B cell (primary cell): ENCODE results near the gene SLC6A2. TPM values are rescaled to one million over a fixed set of nuclear protein-coding genes. Genes with fewer than 3 reads are reported as not detected.

Source experiments
- ATAC-seq: fragments of 200-7000 bp; cut with Tn5 transposase; one replicate; pipeline ENCODE4 v1.10.0; 2021; ENCODE audit warnings: low read depth, mild to moderate bottlenecking, moderate number of reproducible peaks, moderate library complexity
- CTCF ChIA-PET: fragments of 350-600 bp; sonication (Branson Sonifier 250); formaldehyde crosslinking; loops from one replicate; lab custom pipeline; 2021; ENCODE audit warnings: antibody characterized with exemption, inconsistent platforms; lab: Charles Lee
- POLR2A ChIA-PET: fragments of 350-600 bp; sonication (Branson Sonifier 250); formaldehyde crosslinking; loops from one replicate; lab custom pipeline; 2021; ENCODE audit warnings: antibody characterized with exemption; lab: Charles Lee
- DNase-seq: peaks from one replicate; pipeline ENCODE4 v3.0.0; 2013
- H2AFZ ChIP-seq: 2 replicates; pipeline ENCODE4 v1.6.1; 2012; ENCODE audit warnings: mild to moderate bottlenecking, low read depth, low read length; ENCODE audit not compliant: insufficient read depth, poor library complexity, severe bottlenecking
- H3K27ac ChIP-seq, 2 donors: 1 replicate in 1 of 2; 2 replicates in 1 of 2; pipeline ENCODE4 v1.5.1; 2012 to 2013; ENCODE audit warnings: low read length in 2 of 2, mild to moderate bottlenecking in 2 of 2, moderate library complexity in 1 of 2
- H3K27me3 ChIP-seq, 4 experiments: fragments of 200-600 bp in 1 of 4; sonication (generic) in 1 of 4; replicated peaks in 1 of 4; 1 replicate in 2 of 4; 2 replicates in 2 of 4; pipeline versions ENCODE4 v1.6.1 to v1.7.0; 2013 to 2016; ENCODE audit warnings: low read length in 3 of 4, mild to moderate bottlenecking in 2 of 4, mixed read lengths in 1 of 4, moderate library complexity in 1 of 4; ENCODE audit not compliant: insufficient read depth in 4 of 4, control insufficient read depth in 3 of 4; ENCODE audit errors: control extremely low read depth in 1 of 4
- H3K36me3 ChIP-seq, 2 experiments: replicated peaks in 1 of 2; 1 replicate in 1 of 2; 2 replicates in 1 of 2; pipeline versions ENCODE4 v1.6.1 to v1.7.1; 2013; ENCODE audit warnings: low read length in 1 of 2; ENCODE audit not compliant: insufficient read depth in 2 of 2, control insufficient read depth in 1 of 2; ENCODE audit errors: control extremely low read depth in 1 of 2, extremely low read depth in 1 of 2
- H3K4me1 ChIP-seq, 2 donors: fragments of 200-600 bp in 1 of 2; sonication (generic) in 1 of 2; 1 replicate in 1 of 2; 2 replicates in 1 of 2; pipeline versions ENCODE4 v1.5.1 to v1.6.1; 2013 to 2017; ENCODE audit warnings: low read length in 2 of 2; ENCODE audit not compliant: control insufficient read depth in 2 of 2, insufficient read depth in 2 of 2
- H3K4me2 ChIP-seq: replicated peaks from 2 replicates; pipeline ENCODE3; 2012; ENCODE audit warnings: mild to moderate bottlenecking, low read depth, low read length; ENCODE audit not compliant: poor library complexity, severe bottlenecking
- H3K4me3 ChIP-seq, 5 experiments: fragments of 200-600 bp in 1 of 5; sonication (generic) in 1 of 5; 1 replicate in 3 of 5; 2 replicates in 2 of 5; pipeline versions ENCODE4 v1.5.1 to v1.7.0; 2011 to 2016; ENCODE audit warnings: low read length in 4 of 5, mild to moderate bottlenecking in 4 of 5, low read depth in 2 of 5, control low read depth in 1 of 5, moderate library complexity in 1 of 5; ENCODE audit not compliant: insufficient read depth in 1 of 5; ENCODE audit errors: control extremely low read depth in 1 of 5, extremely low read depth in 1 of 5
- H3K79me2 ChIP-seq: fragments of 200-600 bp; sonication (generic); one replicate; pipeline ENCODE4 v1.6.0; 2016; ENCODE audit warnings: low read length; ENCODE audit not compliant: control insufficient read depth, insufficient read depth
- H3K9ac ChIP-seq: fragments of 200-600 bp; sonication (generic); 2 replicates; pipeline ENCODE4 v1.6.1; 2017; ENCODE audit warnings: mild to moderate bottlenecking, low read length, moderate library complexity
- H3K9me3 ChIP-seq, 3 donors: one replicate each; pipeline versions ENCODE4 v1.6.1 to v1.7.1; 2013; ENCODE audit warnings: low read length in 2 of 3; ENCODE audit not compliant: control insufficient read depth in 2 of 3, insufficient read depth in 1 of 3; ENCODE audit errors: control extremely low read depth in 1 of 3
- H4K20me1 ChIP-seq: 2 replicates; pipeline ENCODE4 v1.6.0; 2012; ENCODE audit warnings: mild to moderate bottlenecking, low read length; ENCODE audit not compliant: insufficient read depth, control insufficient read depth, poor library complexity, severe bottlenecking
- H3K27ac Mint-ChIP-seq: one replicate; pipeline ENCODE4 v1.8.0; 2021; ENCODE audit warnings: mixed read lengths
- H3K27me3 Mint-ChIP-seq: one replicate; pipeline ENCODE4 v1.8.0; 2021; ENCODE audit warnings: mixed read lengths
- H3K4me1 Mint-ChIP-seq: one replicate; pipeline ENCODE4 v1.8.0; 2021; ENCODE audit warnings: mixed read lengths
- H3K4me3 Mint-ChIP-seq: one replicate; pipeline ENCODE4 v1.8.0; 2021; ENCODE audit warnings: mixed read lengths
- H3K9me3 Mint-ChIP-seq: one replicate; pipeline ENCODE4 v1.8.0; 2022; ENCODE audit warnings: mixed read lengths; ENCODE audit not compliant: insufficient read depth
- CTCF ChIP-seq: fragments of 200-600 bp; IDR thresholded peaks from one replicate; pipeline ENCODE4 v1.8.0; 2022; ENCODE audit warnings: antibody characterized with exemption, mild to moderate bottlenecking
- EZH2 ChIP-seq: IDR thresholded peaks from 2 replicates; pipeline ENCODE4 v1.6.1; 2012; ENCODE audit warnings: borderline replicate concordance, low read depth, mild to moderate bottlenecking, moderate library complexity, low read length; ENCODE audit not compliant: insufficient read depth, poor library complexity, severe bottlenecking
- WGBS: methylation state at CpG from one replicate; pipeline ENCODE4 v1.1.5; 2013; ENCODE audit warnings: missing lambda C conversion rate; ENCODE audit not compliant: insufficient coverage; 5-methylcytosine and 5-hydroxymethylcytosine counted together
- intact Hi-C: fragments of 100-400 bp; cut with micrococcal nuclease; formaldehyde crosslinking; loops from one replicate; pipeline ENCODE4 v1.10.0; 2022
- polyA plus RNA-seq: library from polyadenylated mRNA; depleted of rRNA; stranded (reverse); fragments of >200 nt; gene quantifications from 2 replicates; pipeline ENCODE4 v1.2.3, GENCODE V29; 2012
- total RNA-seq, 2 donors: library from RNA; stranded (reverse); fragments of 120-200 nt in 1 of 2; gene quantifications; 1 replicate in 1 of 2; 2 replicates in 1 of 2; pipeline versions ENCODE4 v1.2.3 to v1.2.4, GENCODE V29; 2013 to 2022

SLC6A2 gene
- total and polyA plus RNA-seq, 2 donors (not counting 1 experiment from before 2014, with no cell fraction given), result not detected

- no peaks in the 10 kb centered on the region for H3K4me1 Mint-ChIP-seq
- intact Hi-C loops, result no loop called here
Measured at GRCh38 chr16:55638256-55638655, 17.5 kb upstream of the SLC6A2 start.

GRCh38 chr16:55640701-55641327 is 15.0 kb upstream of the SLC6A2 start:
- no peak overlapping the region for H3K27ac Mint-ChIP-seq
- intact Hi-C loops, result no loop called here
- H3K4me3 Mint-ChIP-seq, result no peak overlapping the region
- H3K4me2 ChIP-seq, result no peak overlapping the region
- no peaks in the 10 kb centered on the region for H3K9me3 ChIP-seq
- H2AFZ ChIP-seq, result no peak overlapping the region
- no peak overlapping the region for H3K9ac ChIP-seq
- H3K27me3 ChIP-seq, result no peaks in the 10 kb centered on the region
- DNase-seq (no peak), ATAC-seq (no peak)
- no peak overlapping the region for H3K27ac ChIP-seq
- H3K27me3 Mint-ChIP-seq, result peaks cover 15% of the 10 kb centered on the region
- H3K4me1 Mint-ChIP-seq, result no peaks in the 10 kb centered on the region
- H4K20me1 ChIP-seq, result no peaks in the 10 kb centered on the region
- TF ChIP-seq EZH2 (no peak), CTCF (no peak)
- H3K79me2 ChIP-seq, result no peaks in the 10 kb centered on the region
- 90% methylated on average over 4 of the region's 9 CpGs for WGBS
- CTCF ChIA-PET, result no interaction called here
- no peaks in the 10 kb centered on the region for H3K36me3 ChIP-seq
- H3K4me1 ChIP-seq, result no peaks in the 10 kb centered on the region
- H3K4me3 ChIP-seq, result no peak overlapping the region
- POLR2A ChIA-PET, result no interaction called here
- no peaks in the 10 kb centered on the region for H3K9me3 Mint-ChIP-seq

More at GRCh38 chr16:55638256-55638655, 17.5 kb upstream of the SLC6A2 start:
- no peaks in the 10 kb centered on the region for H3K9me3 ChIP-seq
- H3K27me3 ChIP-seq, result no peaks in the 10 kb centered on the region
- H4K20me1 ChIP-seq, result no peaks in the 10 kb centered on the region
- no peaks in the 10 kb centered on the region for H3K79me2 ChIP-seq
- no peak overlapping the region for H3K4me2 ChIP-seq
- POLR2A ChIA-PET, result no interaction called here
- H3K9me3 Mint-ChIP-seq, result no peaks in the 10 kb centered on the region
- peaks cover 8% of the 10 kb centered on the region for H3K27me3 Mint-ChIP-seq
- H3K9ac ChIP-seq, result no peak overlapping the region
- WGBS, result 100% methylated on average over 2 of the region's 5 CpGs
- no peak for DNase-seq
- H2AFZ ChIP-seq, result no peak overlapping the region
- no peaks in the 10 kb centered on the region for H3K4me1 ChIP-seq
- ATAC-seq, result no peak
- H3K27ac ChIP-seq, result no peak overlapping the region
- no peak for TF ChIP-seq CTCF
- no peak for TF ChIP-seq EZH2
- H3K27ac Mint-ChIP-seq, result no peak overlapping the region
- no peaks in the 10 kb centered on the region for H3K36me3 ChIP-seq
- H3K4me3 ChIP-seq, result no peak overlapping the region
- H3K4me3 Mint-ChIP-seq, result no peak overlapping the region
- CTCF ChIA-PET, result no interaction called here
